Stimulated activated CD4-positive, alpha-beta T cell treated with anti-CD3 and anti-CD28 coated beads, Interleukin-2, amount 100 ng/mL, for 48 hours (primary cell): Measurements from ENCODE around the gene HSD17B12.

Experiments used
- DNase-seq, 2 donors: peaks; one replicate each; pipeline ENCODE4 v3.0.0-alpha.2; 2020

The HSD17B12 gene

DNA sequence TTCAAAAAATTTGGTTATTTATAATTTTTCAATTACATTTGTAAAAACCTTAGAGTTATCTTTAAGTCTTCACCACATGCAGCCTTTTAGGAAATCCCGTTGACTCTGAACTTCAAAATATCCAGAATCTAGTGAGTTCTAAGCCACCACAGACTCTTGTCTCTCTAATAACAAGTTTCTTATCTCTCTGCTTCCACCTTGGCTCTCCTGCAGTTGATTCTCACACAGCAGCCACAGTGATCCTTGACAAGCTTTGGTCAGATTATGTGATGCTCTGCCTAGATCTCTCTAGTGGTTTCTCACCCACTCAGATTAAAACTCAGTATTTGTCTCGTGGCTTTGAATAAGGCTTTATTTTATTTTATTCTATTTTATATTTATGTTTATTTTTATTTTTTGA is 8.6 kb downstream of the HSD17B12 start:
- DNase-seq = no peak

DNA sequence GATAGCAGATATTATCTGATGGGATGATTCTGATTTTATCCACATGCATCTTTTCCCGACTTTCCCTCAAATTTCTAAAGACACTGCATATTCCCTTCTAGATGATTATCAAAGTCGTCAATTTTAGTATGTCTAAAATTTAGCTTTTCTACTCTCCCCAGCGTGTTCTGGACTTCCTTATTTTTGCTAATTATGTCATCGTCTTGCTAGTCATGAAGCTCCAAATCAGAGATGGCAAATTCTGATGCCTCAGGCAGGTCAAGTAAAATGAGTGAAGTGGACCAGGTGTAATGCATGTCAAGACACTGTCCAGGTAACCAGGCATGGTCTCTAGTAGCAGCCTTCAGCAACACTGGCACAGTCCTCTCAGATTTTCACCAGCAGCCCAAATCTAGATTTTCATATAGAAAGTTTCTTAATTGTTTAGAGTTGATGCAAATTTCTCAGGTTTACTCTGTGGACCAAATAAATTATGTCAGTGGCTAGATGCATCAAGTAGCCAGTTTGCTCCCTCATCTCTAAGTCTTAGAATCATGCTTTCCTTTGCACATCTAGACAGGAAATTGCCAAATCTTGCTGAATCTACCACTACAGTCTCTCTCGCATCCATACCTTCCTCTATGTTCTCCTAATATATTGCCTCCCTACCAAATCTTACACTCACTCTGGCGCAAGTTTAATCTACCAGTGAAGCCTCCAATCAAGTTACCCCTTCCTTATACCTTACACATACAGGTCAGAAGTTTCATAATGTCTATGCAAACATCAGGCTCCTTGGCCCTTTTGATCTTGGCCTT is 10.6 kb downstream of the HSD17B12 start:
- no peak for DNase-seq

DNA sequence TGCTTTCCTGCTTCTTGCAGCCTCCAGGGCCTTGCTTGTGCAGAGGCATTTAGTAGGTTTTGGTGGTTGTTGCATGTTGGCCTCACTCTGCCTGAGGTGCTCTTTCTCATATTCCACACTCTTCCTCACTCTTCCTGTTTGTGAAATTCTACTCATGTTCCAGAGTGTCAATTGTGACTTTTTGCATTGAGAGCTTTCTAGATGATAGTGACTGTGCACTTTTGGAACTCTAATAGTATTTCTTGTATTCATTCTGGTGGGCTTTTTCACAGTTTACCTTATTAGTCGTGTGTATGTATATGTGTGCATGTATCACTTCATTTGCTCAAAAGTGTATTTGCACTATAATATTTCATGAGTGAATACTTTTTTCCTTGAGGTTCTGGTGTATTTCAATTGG is 11.3 kb downstream of the HSD17B12 start:
- DNase-seq = no peak

- DNase-seq = no peak
These were observed 12.5 kb downstream of the HSD17B12 start for GRCh38 chr11:43693069-43693468.

GRCh38 chr11:43693731-43694130 is 13.2 kb downstream of the HSD17B12 start:
- no peak for DNase-seq

DNA sequence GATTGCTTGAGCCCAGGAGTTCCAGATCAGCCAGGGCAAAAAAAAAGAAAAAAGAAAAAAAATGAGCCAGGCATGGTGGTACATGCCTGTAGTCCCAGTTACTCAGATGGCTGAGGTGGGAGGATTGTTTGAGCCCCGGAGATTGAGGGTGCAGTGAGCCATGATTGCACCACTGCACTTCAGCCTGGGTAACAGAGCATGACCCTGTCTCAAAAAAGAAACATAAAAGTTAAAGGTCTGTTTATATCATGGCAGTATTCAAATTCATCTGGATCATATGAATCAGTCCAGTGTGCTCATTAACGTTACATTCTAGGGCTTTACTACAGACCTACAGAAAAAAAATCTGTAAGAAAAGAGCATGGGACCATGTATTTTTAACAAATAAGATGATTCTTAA is 13.9 kb downstream of the HSD17B12 start:
- no peak for DNase-seq

- no peak for DNase-seq
These were observed 17.1 kb downstream of the HSD17B12 start for GRCh38 chr11:43697679-43698078.

DNA sequence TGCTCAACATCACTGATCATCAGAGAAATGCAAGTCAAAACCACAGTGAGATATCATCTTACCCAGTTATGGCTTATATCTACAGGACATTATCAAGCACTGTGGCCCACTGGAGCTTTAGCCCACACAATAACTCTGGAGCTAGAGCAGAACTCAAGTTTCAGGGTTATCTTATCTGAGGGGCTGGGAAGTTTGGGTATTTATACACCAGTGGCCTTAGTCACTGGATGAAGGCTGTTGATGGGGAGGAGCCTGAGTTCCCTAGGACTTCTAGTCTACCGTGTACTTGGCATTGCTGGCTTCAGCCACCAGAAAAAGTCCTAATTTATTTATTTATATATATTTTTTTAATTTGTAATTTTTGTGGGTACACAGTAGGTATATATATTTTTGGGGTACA is 19.3 kb downstream of the HSD17B12 start:
- no peak for DNase-seq

DNA sequence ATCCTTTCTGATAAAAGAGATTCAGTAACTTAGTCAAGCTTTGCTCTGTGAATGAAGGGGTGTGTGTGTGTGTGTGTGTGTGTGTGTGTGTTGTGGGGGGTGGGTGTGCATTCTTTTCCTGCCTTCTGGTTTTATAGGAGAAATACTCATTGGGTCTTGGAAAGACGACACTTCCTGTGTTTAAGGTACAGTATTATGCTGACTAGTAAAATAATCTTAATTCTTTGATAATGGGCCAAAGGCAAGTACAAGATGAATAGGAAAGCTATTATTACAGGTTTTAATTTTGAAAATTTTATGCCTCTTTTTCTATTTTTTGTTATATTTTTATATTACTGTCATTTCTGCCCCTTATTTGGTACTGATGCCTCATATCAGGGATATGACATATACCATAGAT is 26.1 kb downstream of the HSD17B12 start:
- DNase-seq = no peak

DNA sequence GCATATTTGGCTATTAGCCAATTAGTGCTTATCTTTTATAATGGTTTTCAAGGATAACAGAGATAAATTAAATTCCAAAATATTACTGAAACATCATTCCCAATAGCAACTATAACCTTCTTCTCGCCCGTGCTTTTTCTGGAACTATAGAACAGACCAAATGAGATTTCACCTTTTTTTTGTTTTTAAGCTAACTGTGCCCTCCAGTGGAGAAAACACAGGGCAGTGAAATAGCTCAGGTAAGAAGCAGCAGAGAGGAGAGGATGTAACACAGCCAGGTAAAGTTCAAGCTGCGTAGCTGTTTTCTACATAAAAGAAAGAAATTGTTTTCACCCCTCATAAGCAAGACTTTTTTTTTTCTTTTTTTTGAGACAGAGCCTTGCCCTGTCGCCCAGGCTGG is 28.2 kb downstream of the HSD17B12 start:
- DNase-seq = no peak

- DNase-seq = no peak
These were observed 29.2 kb downstream of the HSD17B12 start for GRCh38 chr11:43709689-43710088.

DNA sequence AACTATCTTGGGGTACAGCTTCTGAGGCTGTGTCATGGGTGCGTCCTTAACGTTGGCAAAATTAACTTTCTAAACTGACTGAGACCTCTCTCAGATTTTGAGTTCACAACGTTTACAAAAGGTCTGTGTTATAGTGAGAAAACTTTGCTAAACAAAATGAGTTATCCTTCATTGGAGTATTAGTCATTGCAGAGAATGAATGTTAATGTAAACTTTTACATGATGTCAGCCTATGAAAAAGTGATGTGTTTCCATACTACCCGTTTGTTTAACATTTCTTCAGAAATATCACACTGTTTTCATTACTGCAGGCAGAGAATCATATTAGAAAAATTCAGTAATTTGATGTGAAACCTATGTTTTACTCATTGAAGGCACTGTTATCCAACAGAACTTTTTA is 32.1 kb downstream of the HSD17B12 start:
- DNase-seq = no peak

- no peak for DNase-seq
These were observed 37.8 kb downstream of the HSD17B12 start for GRCh38 chr11:43718373-43718772.

DNA sequence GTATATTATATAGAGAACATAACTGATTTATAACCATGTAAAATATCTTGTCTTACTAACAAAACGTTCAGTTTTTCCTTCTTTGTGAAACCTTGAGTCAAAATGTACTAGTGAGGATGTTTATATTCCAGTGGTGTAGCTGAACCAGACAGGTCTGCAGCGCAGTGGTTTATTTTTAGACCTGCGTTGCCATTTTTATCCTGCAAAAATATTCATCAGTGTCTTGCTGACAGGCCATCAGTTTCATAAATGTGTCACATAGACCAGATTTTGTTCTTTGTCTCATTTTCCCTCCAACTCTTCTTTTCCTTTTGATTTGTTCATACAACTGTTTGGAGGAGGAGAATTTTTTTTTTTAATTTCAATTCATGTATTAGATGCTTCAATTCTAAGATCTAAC is 43.1 kb downstream of the HSD17B12 start:
- DNase-seq = no peak

- no peak for DNase-seq
These were observed 51.7 kb downstream of the HSD17B12 start for GRCh38 chr11:43732225-43732624.

DNA sequence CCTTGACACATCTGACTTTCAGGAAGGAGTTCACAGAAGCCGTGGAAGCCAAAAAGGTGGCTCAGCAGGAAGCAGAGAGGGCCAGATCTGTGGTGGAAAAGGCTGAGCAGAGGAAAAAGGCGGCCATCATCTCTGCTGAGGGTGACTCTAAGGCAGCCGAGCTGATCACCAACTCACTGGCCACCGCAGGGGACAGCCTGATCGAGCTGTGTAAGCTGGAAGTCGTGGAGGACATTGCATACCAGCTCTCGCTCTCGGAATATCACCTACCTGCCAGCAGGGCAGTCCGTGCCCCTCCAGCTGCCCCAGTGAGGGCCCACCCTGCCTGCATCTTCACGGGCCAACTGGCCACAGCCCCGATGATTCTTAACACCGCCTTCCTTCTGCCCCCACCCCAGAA is 53.7 kb downstream of the HSD17B12 start:
- DNase-seq = no peak

DNA sequence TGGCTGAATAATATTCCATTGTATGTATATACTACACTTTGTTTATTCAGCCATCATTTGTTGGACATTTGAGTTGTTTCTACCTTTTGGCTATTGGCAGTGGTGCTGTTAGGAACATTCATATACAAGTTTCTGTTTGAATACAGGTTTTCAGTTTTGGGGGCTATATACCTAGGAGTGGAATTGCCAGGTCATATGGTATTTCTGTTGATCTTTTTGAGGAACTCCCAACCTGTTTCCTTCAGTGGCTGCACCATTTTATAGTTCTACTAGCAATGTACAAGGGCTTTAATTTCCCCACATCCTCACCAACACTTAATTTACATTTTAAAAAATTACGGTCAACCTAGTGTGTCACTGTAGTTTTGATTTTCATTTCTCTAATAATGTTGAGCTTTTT is 54.6 kb downstream of the HSD17B12 start:
- DNase-seq = no peak

- no peak for DNase-seq
These were observed 55.4 kb downstream of the HSD17B12 start for GRCh38 chr11:43735961-43736360.

DNA sequence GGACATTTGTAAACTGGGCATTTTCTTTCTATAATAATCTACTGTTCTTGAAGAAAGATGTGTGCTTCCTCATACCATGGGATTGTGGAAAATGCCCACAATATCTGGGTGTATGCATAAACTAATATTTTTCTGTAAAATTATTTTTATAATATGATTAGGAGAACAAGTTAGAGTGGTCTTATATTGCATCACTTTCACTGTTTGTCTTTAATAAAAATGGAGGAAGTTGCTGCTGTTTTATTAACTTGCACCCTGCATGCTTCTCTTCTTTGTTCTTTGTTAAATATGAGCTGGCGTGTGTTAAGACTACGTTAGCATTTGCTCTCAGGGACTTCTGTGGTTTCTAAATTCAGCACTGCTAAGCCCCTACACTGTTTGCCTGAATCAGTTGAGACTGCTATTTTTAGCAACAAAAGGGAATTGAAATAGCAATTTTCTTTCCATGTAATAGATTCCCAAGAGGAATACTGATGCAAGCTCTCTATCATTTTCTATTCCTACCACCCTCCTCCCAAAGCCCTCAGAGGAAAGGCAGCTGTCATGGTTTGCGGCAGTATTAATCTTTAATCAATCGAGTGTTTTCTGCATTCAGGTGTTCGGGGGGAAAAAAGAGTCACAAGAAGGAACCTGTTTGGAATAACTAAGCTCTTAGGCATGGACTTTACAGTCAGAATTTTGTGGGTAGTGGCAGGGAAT is 56.1 kb downstream of the HSD17B12 start:
- no peak for DNase-seq

DNA sequence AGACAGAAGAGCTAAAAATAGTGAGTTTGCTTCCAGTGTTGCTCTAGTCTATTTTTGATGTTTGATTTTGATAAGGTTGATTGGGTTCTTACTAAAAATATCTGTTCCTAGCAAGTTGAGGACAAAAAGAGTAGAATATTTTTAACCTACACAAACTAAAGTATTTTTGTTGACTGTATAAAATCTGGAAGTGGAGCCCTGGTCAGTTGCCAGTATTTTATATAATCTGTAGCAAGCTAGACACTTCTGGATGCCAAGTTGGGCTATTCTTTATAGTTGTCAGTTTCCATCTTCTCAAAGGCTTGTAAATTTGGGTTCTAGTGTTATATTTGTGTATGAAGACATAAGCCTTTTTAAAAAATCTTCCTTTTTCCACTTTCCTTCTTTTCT is 56.7 kb downstream of the HSD17B12 start:
- DNase-seq = no peak

- DNase-seq = no peak
These were observed 58.3 kb downstream of the HSD17B12 start for GRCh38 chr11:43738600-43739409.

DNA sequence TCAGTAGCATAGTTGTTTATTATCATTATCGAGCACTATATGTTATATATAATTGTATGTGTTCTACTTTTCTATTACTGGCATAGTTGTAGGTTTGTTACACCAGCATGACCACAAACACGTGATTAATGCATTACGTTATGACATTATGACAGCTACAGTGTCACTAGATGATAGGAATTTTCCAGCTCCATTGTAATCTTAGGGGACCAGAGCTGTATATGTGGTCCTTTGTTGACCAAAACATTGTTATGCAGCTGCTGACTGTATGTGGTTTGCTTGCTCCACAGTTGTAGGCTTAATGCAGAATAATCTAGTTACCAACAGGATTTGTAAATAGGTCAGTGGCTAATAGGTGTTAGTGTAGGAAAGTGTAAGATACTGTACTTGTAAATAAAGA is 66.1 kb downstream of the HSD17B12 start:
- no peak for DNase-seq

- DNase-seq = no peak
These were observed 66.7 kb downstream of the HSD17B12 start for GRCh38 chr11:43747130-43747802.
